Heart right ventricle (tissue), 16 donors: ENCODE measurements around the gene UBE2I. TPM values are rescaled to one million over a fixed set of nuclear protein-coding genes. Genes with fewer than 3 reads are reported as not detected.

Experiments used
- ATAC-seq, 8 donors: fragments of 200-7000 bp; cut with Tn5 transposase; one replicate each; pipeline ENCODE4 v1.9.1; 2020; ENCODE audit warnings: mild to moderate bottlenecking in 8 of 8, moderate library complexity in 8 of 8, moderate number of reproducible peaks in 1 of 8
- DNase-seq, 2 donors: peaks; one replicate each; pipeline ENCODE4 v3.0.0-alpha.2; 2020
- H3K27ac ChIP-seq, 10 donors: fragments of 200-600 bp; sonication (generic) in 2 of 10; one replicate each; pipeline versions ENCODE4 v1.5.0 to v1.8.0; 2020 to 2022; ENCODE audit warnings: mild to moderate bottlenecking in 3 of 10
- H3K27me3 ChIP-seq, 7 donors: fragments of 200-600 bp; one replicate each; pipeline ENCODE4 v1.8.0; 2021 to 2022; ENCODE audit warnings: mild to moderate bottlenecking in 2 of 7
- H3K36me3 ChIP-seq, 9 donors: fragments of 200-600 bp; sonication (generic) in 1 of 9; one replicate each; pipeline versions ENCODE4 v1.5.0 to v1.8.0; 2020 to 2022; ENCODE audit warnings: mild to moderate bottlenecking in 2 of 9
- H3K4me1 ChIP-seq, 9 donors: fragments of 200-600 bp; sonication (generic) in 1 of 9; one replicate each; pipeline versions ENCODE4 v1.5.0 to v1.8.0; 2020 to 2022; ENCODE audit warnings: mild to moderate bottlenecking in 4 of 9
- H3K4me3 ChIP-seq, 10 donors: fragments of 200-600 bp; sonication (generic) in 2 of 10; one replicate each; pipeline versions ENCODE4 v1.5.0 to v1.8.0; 2020 to 2022; ENCODE audit warnings: mild to moderate bottlenecking in 7 of 10, moderate library complexity in 2 of 10
- H3K9me3 ChIP-seq, 11 donors: fragments of 200-600 bp in 10 of 11; sonication (generic) in 2 of 11; one replicate each; pipeline versions ENCODE4 v1.5.0 to v1.8.0; 2013 to 2022; ENCODE audit warnings: mild to moderate bottlenecking in 2 of 11, control low read depth in 1 of 11, moderate library complexity in 1 of 11
- WGBS, 2 donors: extraction: QIAGEN DNeasy Blood & Tissue Kit; methylation state at CpG; one replicate each; pipeline ENCODE4 v1.1.7; 2013; ENCODE audit warnings: inconsistent platforms in 1 of 2; 5-methylcytosine and 5-hydroxymethylcytosine counted together
- intact Hi-C, 10 donors: fragments of 100-400 bp; cut with DNase I; formaldehyde crosslinking; loops; one replicate each; pipeline versions ENCODE4 v1.11.1 to v1.14.2; 2022
- polyA plus RNA-seq, 2 donors: library from polyadenylated mRNA; stranded (reverse); fragments of 200-250 nt; gene quantifications; one replicate each; pipeline ENCODE4 v1.2.3, GENCODE V29; 2013
- total RNA-seq, 10 donors: library from RNA; stranded (reverse); fragmentation: NEBNext Ultra II Directional in 3 of 10; extraction: Animal tissue kit (Norgen Biotek cat#: 25700) in 3 of 10; gene quantifications; one replicate each; pipeline versions ENCODE4 v1.2.1 to v1.2.4, GENCODE V29; 2021 to 2023
- TF ChIP-seq, protein P1 (sequence below), 9 donors: fragments of 200-600 bp; sonication (generic) in 2 of 9; IDR thresholded peaks; one replicate each; pipeline versions ENCODE4 v1.5.0 to v1.8.0; 2021 to 2022; ENCODE audit warnings: antibody characterized with exemption in 9 of 9, mild to moderate bottlenecking in 5 of 9, moderate library complexity in 1 of 9
- donor health status: Arrhythmogenic right ventricular cardiomyopathy.
- donor health status: ischemic (EF 13 %, LVEDD 7.1; RV severe dilation, severe dysfunction).
- donor health status: healthy with polysubstance abuse.
- donor health status: DM: no; HTN: yes; CAD: no.
- donor health status: DM: no; HTN: no; CAD: no.
- donor health status: ischemic (EF 25% LVEDD 6.9; RV normal size, moderate dysfunction).
- donor health status: ischemic (EF 25% LVEDD 5.7; RV mildly dilated, moderate dysfunction).
- donor health status: healthy.
- donor health status: DM: yes; HTN: yes; CAD: no.
- donor health status: Ischemic cardiomyopathy.
- donor health status: ischemic (EF 35%, LVEDD 5.7; RV mildly dilated, moderate dysfunction).
- donor health status: nonischemic (EF 11% LVEDD 7.7; RV severe dilation, severe dysfunction).
- donor health status: DM: yes; HTN: yes; CAD: no.
- donor health status: PGD.
- donor health status: ischemic (EF 29% LVEDD 5.4; RV normal size, mild dysfunction).
- donor health status: nonischemic (EF 23%, LVEDD 6.1; RV moderate dilation, normal function).

Gene UBE2I
- total and polyA plus RNA-seq, 12 donors, result 63.1 to 99.8 (median 83.6) TPM

- TF ChIP-seq, protein P1, sequence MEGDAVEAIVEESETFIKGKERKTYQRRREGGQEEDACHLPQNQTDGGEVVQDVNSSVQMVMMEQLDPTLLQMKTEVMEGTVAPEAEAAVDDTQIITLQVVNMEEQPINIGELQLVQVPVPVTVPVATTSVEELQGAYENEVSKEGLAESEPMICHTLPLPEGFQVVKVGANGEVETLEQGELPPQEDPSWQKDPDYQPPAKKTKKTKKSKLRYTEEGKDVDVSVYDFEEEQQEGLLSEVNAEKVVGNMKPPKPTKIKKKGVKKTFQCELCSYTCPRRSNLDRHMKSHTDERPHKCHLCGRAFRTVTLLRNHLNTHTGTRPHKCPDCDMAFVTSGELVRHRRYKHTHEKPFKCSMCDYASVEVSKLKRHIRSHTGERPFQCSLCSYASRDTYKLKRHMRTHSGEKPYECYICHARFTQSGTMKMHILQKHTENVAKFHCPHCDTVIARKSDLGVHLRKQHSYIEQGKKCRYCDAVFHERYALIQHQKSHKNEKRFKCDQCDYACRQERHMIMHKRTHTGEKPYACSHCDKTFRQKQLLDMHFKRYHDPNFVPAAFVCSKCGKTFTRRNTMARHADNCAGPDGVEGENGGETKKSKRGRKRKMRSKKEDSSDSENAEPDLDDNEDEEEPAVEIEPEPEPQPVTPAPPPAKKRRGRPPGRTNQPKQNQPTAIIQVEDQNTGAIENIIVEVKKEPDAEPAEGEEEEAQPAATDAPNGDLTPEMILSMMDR (IDR thresholded peaks at IDR 0.05), result no peak
- Histone ChIP-seq H3K27me3 (no peaks in the 10 kb centered on the region), H3K4me1 (peaks cover 21 to 45% (median 35%) of the 10 kb centered on the region in 9 donors), H3K4me3 (peak overlapping the region in 9 of 10 donors; percentile 77 to 99 (median 87)), H3K36me3 (peaks cover 0 to 50% (median 28%) of the 10 kb centered on the region in 9 donors), H3K9me3 (no peaks in the 10 kb centered on the region), H3K27ac (peak overlapping the region; percentile 69 to 100 (median 84))
- peak in 7 of 8 donors; percentile 13 to 60 (median 45) for ATAC-seq
- peak; percentile 35 to 42 for DNase-seq
- intact Hi-C loops, result loop anchor here in 2 of 10 donors (5.0 to 10.0 kb wide), 3 partner anchors 40 to 100 kb away; partner anchors contain the start of genes GNPTG (in 1 of the 2), TSR3 (in 1 of the 2) and UNKL (in 1 of the 2)
- 14 to 15% methylated on average over 33 to 35 of the region's 35 CpGs for WGBS, 2 donors
These were observed 2.5 kb downstream of the UBE2I start for GRCh38 chr16:1311738-1312466.

DNA sequence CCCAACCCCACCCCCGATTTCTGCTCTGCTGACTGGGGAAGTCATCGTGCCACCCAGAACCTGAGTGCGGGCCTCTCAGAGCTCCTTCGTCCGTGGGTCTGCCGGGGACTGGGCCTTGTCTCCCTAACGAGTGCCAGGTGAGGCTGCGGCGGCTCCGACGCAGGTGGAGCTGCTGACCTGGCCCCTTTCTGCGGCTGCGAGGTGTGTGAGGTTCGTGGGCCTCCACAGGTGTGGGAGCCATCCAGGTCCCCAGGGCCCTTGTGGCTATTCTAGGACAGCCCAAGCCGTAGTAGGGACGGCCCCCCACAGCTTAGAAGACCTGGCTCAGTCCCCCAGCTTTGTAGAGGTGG lies 3.0 kb downstream of the UBE2I start:
- Histone ChIP-seq H3K9me3 (no peaks in the 10 kb centered on the region), H3K27me3 (no peaks in the 10 kb centered on the region), H3K4me3 (peak overlapping the region in 8 of 10 donors; percentile 77 to 99 (median 88)), H3K4me1 (peaks cover 21 to 45% (median 35%) of the 10 kb centered on the region in 9 donors), H3K27ac (peak overlapping the region in 8 of 10 donors; percentile 70 to 100 (median 90)), H3K36me3 (peaks cover 0 to 56% (median 33%) of the 10 kb centered on the region in 9 donors)
- intact Hi-C loops, result loop anchor here in 2 of 10 donors (5.0 to 10.0 kb wide), 3 partner anchors 40 to 100 kb away; partner anchors contain the start of genes GNPTG (in 1 of the 2), TSR3 (in 1 of the 2) and UNKL (in 1 of the 2)
- DNase-seq, result no peak
- ATAC-seq, result no peak
- 68 to 73% methylated on average over 16 of the region's 16 CpGs for WGBS, 2 donors
- TF ChIP-seq, protein P1 (IDR thresholded peaks at IDR 0.05), result no peak

- ATAC-seq (no peak), DNase-seq (no peak)
- H3K4me3 ChIP-seq, result peak overlapping the region in 2 of 10 donors; percentile 87 to 99
- peaks cover 0 to 60% (median 38%) of the 10 kb centered on the region in 9 donors for H3K36me3 ChIP-seq
- peak overlapping the region in 7 of 10 donors; percentile 73 to 100 (median 98) for H3K27ac ChIP-seq
- H3K27me3 ChIP-seq, result no peaks in the 10 kb centered on the region
- intact Hi-C loops, result loop anchor here in 2 of 10 donors (5.0 to 10.0 kb wide), 3 partner anchors 39 to 99 kb away; partner anchors contain the start of genes GNPTG (in 1 of the 2), TSR3 (in 1 of the 2) and UNKL (in 1 of the 2)
- WGBS, 2 donors, result 80% methylated on average over 15 of the region's 15 CpGs
- H3K4me1 ChIP-seq, result peaks cover 21 to 45% (median 35%) of the 10 kb centered on the region in 9 donors
- no peaks in the 10 kb centered on the region for H3K9me3 ChIP-seq
- TF ChIP-seq, protein P1 (IDR thresholded peaks at IDR 0.05), result no peak
These were observed 3.5 kb downstream of the UBE2I start for GRCh38 chr16:1312903-1313302.

- H3K9me3 ChIP-seq, result no peaks in the 10 kb centered on the region
- WGBS, 2 donors, result 86 to 87% methylated on average over 38 of the region's 38 CpGs
- H3K4me3 ChIP-seq, result no peak overlapping the region
- peaks cover 0 to 70% (median 47%) of the 10 kb centered on the region in 9 donors for H3K36me3 ChIP-seq
- intact Hi-C loops, result loop anchor here in 2 of 10 donors (5.0 to 10.0 kb wide), 3 partner anchors 38 to 98 kb away; partner anchors contain the start of genes GNPTG (in 1 of the 2), TSR3 (in 1 of the 2) and UNKL (in 1 of the 2)
- DNase-seq (no peak), ATAC-seq (no peak)
- peak overlapping the region in 1 of 10 donors; percentile 98 for H3K27ac ChIP-seq
- no peaks in the 10 kb centered on the region for H3K27me3 ChIP-seq
- TF ChIP-seq, protein P1 (IDR thresholded peaks at IDR 0.05), result no peak
- peaks cover 21 to 45% (median 35%) of the 10 kb centered on the region in 9 donors for H3K4me1 ChIP-seq
These were observed 4.4 kb downstream of the UBE2I start for GRCh38 chr16:1313721-1314369.
